ENCODE data around the gene IGFBP1. TPM values are rescaled to one million over a fixed set of nuclear protein-coding genes. Genes with fewer than 3 reads are reported as not detected.
A peak's percentile ranks its signal among the peaks of the same experiment; 100 is the strongest.

Gene IGFBP1
- polyA plus RNA-seq, 4 donors: 0.27 TPM; not detected in 3

- no peak overlapping the region for H3K27ac ChIP-seq (ENCODE audit: low read depth in 1 of 3, low read length in 2 of 3)
- H3K4me3 ChIP-seq (ENCODE audit: low read depth in 1 of 3, low read length in 3 of 3): no peak overlapping the region
- no peak for DNase-seq
- H3K9me3 ChIP-seq (ENCODE audit: control insufficient read depth in 2 of 2, insufficient read depth in 1 of 2, low read depth in 1 of 2, low read length in 1 of 2): no peaks in the 10 kb centered on the region
- H3K36me3 ChIP-seq (ENCODE audit: control insufficient read depth in 3 of 3, insufficient read depth in 2 of 3, low read depth in 1 of 3, low read length in 3 of 3): peaks cover 0 to 8% (median 0%) of the 10 kb centered on the region in 3 donors
- no peaks in the 10 kb centered on the region for H3K4me1 ChIP-seq (ENCODE audit: control insufficient read depth in 3 of 3, insufficient read depth in 2 of 3, low read depth in 1 of 3, low read length in 2 of 3)
- no peaks in the 10 kb centered on the region for H3K27me3 ChIP-seq (ENCODE audit: control insufficient read depth in 3 of 3, insufficient read depth in 3 of 3, low read length in 3 of 3)
- no peak for FAIRE-seq
Observed at GRCh38 chr7:45909561-45909960, 21.3 kb downstream of the IGFBP1 start.

- WGBS, 3 donors: 71 to 86% (median 86%) methylated on average over 3 of the region's 3 CpGs
- H3K36me3 ChIP-seq (ENCODE audit: control insufficient read depth in 3 of 3, insufficient read depth in 2 of 3, low read depth in 1 of 3, low read length in 3 of 3): peaks cover 0 to 16% (median 0%) of the 10 kb centered on the region in 3 donors
- DNase-seq (no peak), FAIRE-seq (no peak)
- H3K27me3 ChIP-seq (ENCODE audit: control insufficient read depth in 3 of 3, insufficient read depth in 3 of 3, low read length in 3 of 3): no peaks in the 10 kb centered on the region
- no peak overlapping the region for H3K4me3 ChIP-seq (ENCODE audit: low read depth in 1 of 3, low read length in 3 of 3)
- no peak overlapping the region for H3K27ac ChIP-seq (ENCODE audit: low read depth in 1 of 3, low read length in 2 of 3)
- no peaks in the 10 kb centered on the region for H3K4me1 ChIP-seq (ENCODE audit: control insufficient read depth in 3 of 3, insufficient read depth in 2 of 3, low read depth in 1 of 3, low read length in 2 of 3)
- no peaks in the 10 kb centered on the region for H3K9me3 ChIP-seq (ENCODE audit: control insufficient read depth in 2 of 2, insufficient read depth in 1 of 2, low read depth in 1 of 2, low read length in 1 of 2)
Observed at GRCh38 chr7:45910855-45911254, 22.6 kb downstream of the IGFBP1 start.

- no peak overlapping the region for H3K27ac ChIP-seq (ENCODE audit: low read depth in 1 of 3, low read length in 2 of 3)
- no peak for FAIRE-seq
- 89 to 91% (median 89%) methylated on average over 9 of the region's 9 CpGs for WGBS, 3 donors
Observed at GRCh38 chr7:45911311-45911710, 23.0 kb downstream of the IGFBP1 start.

GRCh38 chr7:45912972-45913371 is 24.7 kb downstream of the IGFBP1 start:
- FAIRE-seq: no peak
- WGBS, 3 donors: 84 to 87% (median 86%) methylated on average over 7 of the region's 7 CpGs

More at GRCh38 chr7:45911311-45911710, 23.0 kb downstream of the IGFBP1 start:
- DNase-seq: no peak
- H3K4me3 ChIP-seq (ENCODE audit: low read depth in 1 of 3, low read length in 3 of 3): no peak overlapping the region
- no peaks in the 10 kb centered on the region for H3K9me3 ChIP-seq (ENCODE audit: control insufficient read depth in 2 of 2, insufficient read depth in 1 of 2, low read depth in 1 of 2, low read length in 1 of 2)
- peaks cover 0 to 19% (median 0%) of the 10 kb centered on the region in 3 donors for H3K36me3 ChIP-seq (ENCODE audit: control insufficient read depth in 3 of 3, insufficient read depth in 2 of 3, low read depth in 1 of 3, low read length in 3 of 3)
- H3K4me1 ChIP-seq (ENCODE audit: control insufficient read depth in 3 of 3, insufficient read depth in 2 of 3, low read depth in 1 of 3, low read length in 2 of 3): no peaks in the 10 kb centered on the region
- no peaks in the 10 kb centered on the region for H3K27me3 ChIP-seq (ENCODE audit: control insufficient read depth in 3 of 3, insufficient read depth in 3 of 3, low read length in 3 of 3)

GRCh38 chr7:45914911-45915310 is 26.6 kb downstream of the IGFBP1 start:
- no peak for FAIRE-seq
- WGBS, 3 donors: 91% methylated on average over 12 of the region's 12 CpGs
- no peak overlapping the region for H3K27ac ChIP-seq (ENCODE audit: low read depth in 1 of 3, low read length in 2 of 3)

More at GRCh38 chr7:45912972-45913371, 24.7 kb downstream of the IGFBP1 start:
- H3K4me3 ChIP-seq (ENCODE audit: low read depth in 1 of 3, low read length in 3 of 3): no peak overlapping the region
- peaks cover 0 to 3% (median 0%) of the 10 kb centered on the region in 3 donors for H3K4me1 ChIP-seq (ENCODE audit: control insufficient read depth in 3 of 3, insufficient read depth in 2 of 3, low read depth in 1 of 3, low read length in 2 of 3)
- peaks cover 0 to 23% (median 0%) of the 10 kb centered on the region in 3 donors for H3K36me3 ChIP-seq (ENCODE audit: control insufficient read depth in 3 of 3, insufficient read depth in 2 of 3, low read depth in 1 of 3, low read length in 3 of 3)
- no peak overlapping the region for H3K27ac ChIP-seq (ENCODE audit: low read depth in 1 of 3, low read length in 2 of 3)
- no peaks in the 10 kb centered on the region for H3K9me3 ChIP-seq (ENCODE audit: control insufficient read depth in 2 of 2, insufficient read depth in 1 of 2, low read depth in 1 of 2, low read length in 1 of 2)
- DNase-seq: no peak
- H3K27me3 ChIP-seq (ENCODE audit: control insufficient read depth in 3 of 3, insufficient read depth in 3 of 3, low read length in 3 of 3): peaks cover 0 to 4% (median 2%) of the 10 kb centered on the region in 3 donors

GRCh38 chr7:45915606-45916005 is 27.3 kb downstream of the IGFBP1 start:
- DNase-seq: no peak
- Histone ChIP-seq H3K4me1 (ENCODE audit: control insufficient read depth in 3 of 3, insufficient read depth in 2 of 3, low read depth in 1 of 3, low read length in 2 of 3) (peaks cover 0 to 11% (median 0%) of the 10 kb centered on the region in 3 donors), H3K27me3 (ENCODE audit: control insufficient read depth in 3 of 3, insufficient read depth in 3 of 3, low read length in 3 of 3) (peaks cover 0 to 25% (median 5%) of the 10 kb centered on the region in 3 donors), H3K27ac (ENCODE audit: low read depth in 1 of 3, low read length in 2 of 3) (no peak overlapping the region), H3K36me3 (ENCODE audit: control insufficient read depth in 3 of 3, insufficient read depth in 2 of 3, low read depth in 1 of 3, low read length in 3 of 3) (peaks cover 0 to 23% (median 0%) of the 10 kb centered on the region in 3 donors), H3K4me3 (ENCODE audit: low read depth in 1 of 3, low read length in 3 of 3) (no peak overlapping the region), H3K9me3 (ENCODE audit: control insufficient read depth in 2 of 2, insufficient read depth in 1 of 2, low read depth in 1 of 2, low read length in 1 of 2) (no peaks in the 10 kb centered on the region)
- no peak for FAIRE-seq
- 71 to 83% (median 80%) methylated on average over 3 of the region's 3 CpGs for WGBS, 3 donors

More at GRCh38 chr7:45914911-45915310, 26.6 kb downstream of the IGFBP1 start:
- Histone ChIP-seq H3K4me3 (ENCODE audit: low read depth in 1 of 3, low read length in 3 of 3) (no peak overlapping the region), H3K36me3 (ENCODE audit: control insufficient read depth in 3 of 3, insufficient read depth in 2 of 3, low read depth in 1 of 3, low read length in 3 of 3) (peaks cover 0 to 23% (median 0%) of the 10 kb centered on the region in 3 donors), H3K27me3 (ENCODE audit: control insufficient read depth in 3 of 3, insufficient read depth in 3 of 3, low read length in 3 of 3) (peaks cover 0 to 20% (median 5%) of the 10 kb centered on the region in 3 donors), H3K9me3 (ENCODE audit: control insufficient read depth in 2 of 2, insufficient read depth in 1 of 2, low read depth in 1 of 2, low read length in 1 of 2) (no peaks in the 10 kb centered on the region), H3K4me1 (ENCODE audit: control insufficient read depth in 3 of 3, insufficient read depth in 2 of 3, low read depth in 1 of 3, low read length in 2 of 3) (peaks cover 0 to 6% (median 0%) of the 10 kb centered on the region in 3 donors)
- DNase-seq: no peak

- Histone ChIP-seq H3K27ac (ENCODE audit: low read depth in 1 of 3, low read length in 2 of 3) (no peak overlapping the region), H3K36me3 (ENCODE audit: control insufficient read depth in 3 of 3, insufficient read depth in 2 of 3, low read depth in 1 of 3, low read length in 3 of 3) (peaks cover 0 to 23% (median 0%) of the 10 kb centered on the region in 3 donors), H3K4me3 (ENCODE audit: low read depth in 1 of 3, low read length in 3 of 3) (no peak overlapping the region), H3K4me1 (ENCODE audit: control insufficient read depth in 3 of 3, insufficient read depth in 2 of 3, low read depth in 1 of 3, low read length in 2 of 3) (peaks cover 0 to 16% (median 0%) of the 10 kb centered on the region in 3 donors), H3K27me3 (ENCODE audit: control insufficient read depth in 3 of 3, insufficient read depth in 3 of 3, low read length in 3 of 3) (peaks cover 5 to 34% (median 10%) of the 10 kb centered on the region in 3 donors), H3K9me3 (ENCODE audit: control insufficient read depth in 2 of 2, insufficient read depth in 1 of 2, low read depth in 1 of 2, low read length in 1 of 2) (no peaks in the 10 kb centered on the region)
- FAIRE-seq (no peak), DNase-seq (no peak)
- WGBS, 3 donors: 78 to 80% (median 78%) methylated on average over 14 of the region's 14 CpGs
Observed at GRCh38 chr7:45917064-45917463, 28.8 kb downstream of the IGFBP1 start.

GRCh38 chr7:45917658-45918057 is 29.4 kb downstream of the IGFBP1 start:
- FAIRE-seq (no peak), DNase-seq (peak; percentile 56 to 81)
- H3K27ac ChIP-seq (ENCODE audit: low read depth in 1 of 3, low read length in 2 of 3): no peak overlapping the region
- peaks cover 5 to 40% (median 10%) of the 10 kb centered on the region in 3 donors for H3K27me3 ChIP-seq (ENCODE audit: control insufficient read depth in 3 of 3, insufficient read depth in 3 of 3, low read length in 3 of 3)
- H3K4me1 ChIP-seq (ENCODE audit: control insufficient read depth in 3 of 3, insufficient read depth in 2 of 3, low read depth in 1 of 3, low read length in 2 of 3): peaks cover 0 to 16% (median 0%) of the 10 kb centered on the region in 3 donors
- WGBS, 3 donors: 5 to 7% (median 6%) methylated on average over 15 of the region's 15 CpGs
- H3K36me3 ChIP-seq (ENCODE audit: control insufficient read depth in 3 of 3, insufficient read depth in 2 of 3, low read depth in 1 of 3, low read length in 3 of 3): peaks cover 0 to 23% (median 0%) of the 10 kb centered on the region in 3 donors
- H3K4me3 ChIP-seq (ENCODE audit: low read depth in 1 of 3, low read length in 3 of 3): peak overlapping the region in 1 of 3 donors; percentile 23
- no peaks in the 10 kb centered on the region for H3K9me3 ChIP-seq (ENCODE audit: control insufficient read depth in 2 of 2, insufficient read depth in 1 of 2, low read depth in 1 of 2, low read length in 1 of 2)

GRCh38 chr7:45918556-45918955 is 30.3 kb downstream of the IGFBP1 start:
- H3K4me3 ChIP-seq (ENCODE audit: low read depth in 1 of 3, low read length in 3 of 3): peak overlapping the region in 1 of 3 donors; percentile 21
- 50 to 66% (median 66%) methylated on average over 2 of the region's 2 CpGs for WGBS, 3 donors
- FAIRE-seq: no peak

More at GRCh38 chr7:45918556-45918955, 30.3 kb downstream of the IGFBP1 start:
- Histone ChIP-seq H3K4me1 (ENCODE audit: control insufficient read depth in 3 of 3, insufficient read depth in 2 of 3, low read depth in 1 of 3, low read length in 2 of 3) (peaks cover 0 to 16% (median 0%) of the 10 kb centered on the region in 3 donors), H3K36me3 (ENCODE audit: control insufficient read depth in 3 of 3, insufficient read depth in 2 of 3, low read depth in 1 of 3, low read length in 3 of 3) (peaks cover 0 to 17% (median 0%) of the 10 kb centered on the region in 3 donors), H3K9me3 (ENCODE audit: control insufficient read depth in 2 of 2, insufficient read depth in 1 of 2, low read depth in 1 of 2, low read length in 1 of 2) (no peaks in the 10 kb centered on the region), H3K27me3 (ENCODE audit: control insufficient read depth in 3 of 3, insufficient read depth in 3 of 3, low read length in 3 of 3) (peaks cover 7 to 45% (median 10%) of the 10 kb centered on the region in 3 donors), H3K27ac (ENCODE audit: low read depth in 1 of 3, low read length in 2 of 3) (no peak overlapping the region)
- DNase-seq: no peak
